Endothelial cell of umbilical vein (primary cell): ENCODE measurements around the gene PDLIM5. TPM values are rescaled to one million over a fixed set of nuclear protein-coding genes. Genes with fewer than 3 reads are reported as not detected.
"Not testable (repeated sequence)": the region's sequence is repeated elsewhere in the genome, so short reads cannot be mapped to it uniquely, and the experiment has no call there.

Experiments
- BruUV-seq: library from RNA; stranded (reverse); fragments of 400-500 nt; replicated peaks from 2 replicates; lab custom pipeline; 2021; lab: Mats Ljungman, UMichigan
- CTCF ChIA-PET: fragments of 300-600, 350-600 bp; sonication (Branson Sonifier 250); formaldehyde crosslinking; loops from one replicate; lab custom pipeline; 2021; ENCODE audit warnings: antibody characterized with exemption, inconsistent platforms; lab: Charles Lee
- POLR2A ChIA-PET: fragments of 300-600, 350-600 bp; sonication (Branson Sonifier 250); formaldehyde crosslinking; loops from one replicate; lab custom pipeline; 2021; ENCODE audit warnings: antibody characterized with exemption, inconsistent platforms; lab: Charles Lee
- DNase-seq: peaks from one replicate; pipeline ENCODE4 v3.0.0-alpha.2; 2011; ENCODE audit warnings: low read depth, low spot score
- FAIRE-seq: peaks from 2 replicates; lab custom pipeline; 2011; peaks lifted over from hg19 to GRCh38; lab: Jason Lieb, UNC
- H2AFZ ChIP-seq: 2 replicates; pipeline ENCODE4 v1.6.0; 2012; ENCODE audit warnings: low read depth, low read length, control low read depth, inconsistent platforms
- H3K27ac ChIP-seq: 2 replicates; pipeline ENCODE4 v1.5.1; 2011; ENCODE audit warnings: low read depth, mild to moderate bottlenecking, control low read depth, low read length, moderate library complexity; ENCODE audit not compliant: insufficient read depth
- H3K27me3 ChIP-seq, 2 experiments: 2 replicates each; pipeline versions ENCODE4 v1.6.0 to v1.6.1; 2011; ENCODE audit warnings: low read length in 2 of 2, mixed read lengths in 1 of 2; ENCODE audit not compliant: control insufficient read depth in 2 of 2, insufficient read depth in 2 of 2
- H3K36me3 ChIP-seq, 2 experiments: 2 replicates in 1 of 2; 3 replicates in 1 of 2; pipeline ENCODE4 v1.5.1; 2011; ENCODE audit warnings: low read length in 2 of 2, mild to moderate bottlenecking in 1 of 2, moderate library complexity in 1 of 2; ENCODE audit not compliant: control insufficient read depth in 2 of 2, insufficient read depth in 2 of 2; ENCODE audit errors: extremely low read depth in 1 of 2
- H3K4me1 ChIP-seq: 3 replicates; pipeline ENCODE4 v1.5.1; 2011; ENCODE audit warnings: mild to moderate bottlenecking, low read length; ENCODE audit not compliant: control insufficient read depth, insufficient read depth; ENCODE audit errors: extremely low read depth
- H3K4me2 ChIP-seq: 2 replicates; pipeline ENCODE4 v1.6.1; 2011; ENCODE audit warnings: low read length, control low read depth, mixed read lengths; ENCODE audit not compliant: insufficient read depth
- H3K4me3 ChIP-seq, 3 experiments: fragments of 200-600 bp in 1 of 3; sonication (generic), shearing (Covaris generic) in 1 of 3; replicated peaks in 1 of 3; 2 replicates each; pipeline ENCODE4 v1.5.1; 2011 to 2016; ENCODE audit warnings: control low read depth in 3 of 3, low read length in 3 of 3, mild to moderate bottlenecking in 2 of 3, inconsistent platforms in 1 of 3, low read depth in 1 of 3, moderate library complexity in 1 of 3; ENCODE audit not compliant: insufficient read depth in 1 of 3
- H3K79me2 ChIP-seq: 2 replicates; pipeline ENCODE4 v1.6.0; 2012; ENCODE audit warnings: low read length, inconsistent platforms; ENCODE audit not compliant: control insufficient read depth, insufficient read depth
- H3K9ac ChIP-seq: replicated peaks from 2 replicates; pipeline ENCODE3; 2011; ENCODE audit warnings: low read length, control low read depth; ENCODE audit not compliant: insufficient read depth; ENCODE audit errors: extremely low read depth
- H3K9me1 ChIP-seq: replicated peaks from 3 replicates; pipeline ENCODE4 v1.6.0; 2011; ENCODE audit warnings: mild to moderate bottlenecking, low read length; ENCODE audit not compliant: control insufficient read depth, insufficient read depth; ENCODE audit errors: extremely low read depth
- H3K9me3 ChIP-seq: replicated peaks from 2 replicates; pipeline ENCODE4 v1.5.1; 2012; ENCODE audit warnings: low read length, inconsistent platforms; ENCODE audit not compliant: control insufficient read depth, insufficient read depth
- H4K20me1 ChIP-seq: replicated peaks from 2 replicates; pipeline ENCODE3; 2011; ENCODE audit warnings: mild to moderate bottlenecking, low read length; ENCODE audit not compliant: control insufficient read depth, insufficient read depth; ENCODE audit errors: extremely low read depth
- EZH2 ChIP-seq: IDR thresholded peaks from 2 replicates; pipeline ENCODE4 v1.6.1; 2012; ENCODE audit warnings: borderline replicate concordance, low read depth, mild to moderate bottlenecking, moderate library complexity, low read length, inconsistent platforms; ENCODE audit not compliant: severe bottlenecking
- GATA2 ChIP-seq: IDR thresholded peaks from 2 replicates; pipeline ENCODE4 v1.7.0; 2011; ENCODE audit warnings: low read depth, mild to moderate bottlenecking, moderate library complexity, mixed read lengths, low read length; ENCODE audit not compliant: insufficient read length, insufficient read depth
- MYC ChIP-seq: IDR thresholded peaks from one replicate; pipeline ENCODE4 v1.6.1; 2011; ENCODE audit warnings: mild to moderate bottlenecking, low read depth, low read length
- dilution Hi-C: fragments of 300-500 bp; cut with MboI; formaldehyde crosslinking; loops from one replicate; pipeline ENCODE4 v1.15.0; 2019; ENCODE audit warnings: low sequenced_read_pairs; ENCODE audit not compliant: extremely low pct_ligation_motif_present
- intact Hi-C: fragments of 100-400 bp; cut with micrococcal nuclease; formaldehyde crosslinking; loops from one replicate; pipeline ENCODE4 v1.10.0; 2022
- polyA plus RNA-seq, 4 experiments: library from polyadenylated mRNA; depleted of rRNA in 3 of 4; stranded (reverse) in 3 of 4; unstranded in 1 of 4; fragments of >200 nt; gene quantifications; 2 replicates each; pipeline versions ENCODE4 v1.2.1 to v1.2.3, GENCODE V29; 2011 to 2012; ENCODE audit warnings: missing spikeins in 1 of 4
- total RNA-seq: library from RNA; stranded (reverse); gene quantifications from 2 replicates; pipeline ENCODE4 v1.2.3, GENCODE V29; 2021
- TF ChIP-seq, protein P1 (sequence below): IDR thresholded peaks from 2 replicates; pipeline ENCODE4 v1.6.1; 2011; ENCODE audit not compliant: insufficient read depth, insufficient read length

The PDLIM5 gene
- total and polyA plus RNA-seq, 2 donors (not counting 3 experiments of a cell fraction or from before 2014, with no cell fraction given), result 243 to 310 TPM

DNA sequence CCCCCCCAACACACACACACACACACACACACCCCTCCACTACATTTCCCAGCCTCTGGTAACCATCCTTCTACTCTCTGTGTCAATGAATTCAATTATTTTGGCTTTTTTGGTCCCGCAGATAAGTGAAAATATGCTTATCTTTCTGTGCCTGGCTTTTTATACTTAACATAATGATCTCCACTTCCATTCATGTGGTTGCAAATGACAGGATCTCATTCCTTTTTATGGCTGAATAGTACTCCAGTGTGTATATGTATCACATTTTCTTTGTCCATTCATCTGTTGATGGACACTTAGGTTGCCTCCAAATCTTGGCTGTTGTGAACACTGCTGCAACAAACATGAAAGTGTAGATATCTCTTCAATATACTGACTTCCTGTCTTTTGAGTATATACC, 59.8 kb downstream of the PDLIM5 start:
- H3K9me1 ChIP-seq, result no peaks in the 10 kb centered on the region
- no peaks in the 10 kb centered on the region for H3K36me3 ChIP-seq
- no peak overlapping the region for H3K4me2 ChIP-seq
- TF ChIP-seq EZH2, result no peak
- TF ChIP-seq, protein P1, sequence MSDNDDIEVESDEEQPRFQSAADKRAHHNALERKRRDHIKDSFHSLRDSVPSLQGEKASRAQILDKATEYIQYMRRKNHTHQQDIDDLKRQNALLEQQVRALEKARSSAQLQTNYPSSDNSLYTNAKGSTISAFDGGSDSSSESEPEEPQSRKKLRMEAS, result no peak
- no peak for TF ChIP-seq MYC
- no peak for TF ChIP-seq GATA2
- dilution Hi-C loops, result no loop called here
- no peak overlapping the region for H3K27ac ChIP-seq
- BruUV-seq, result no TSS peak
- H3K9ac ChIP-seq, result no peak overlapping the region
- no peaks in the 10 kb centered on the region for H4K20me1 ChIP-seq
- no peak overlapping the region for H3K4me3 ChIP-seq
- FAIRE-seq (no peak), DNase-seq (no peak)
- intact Hi-C loops, result no loop called here
- ChIA-PET CTCF (no interaction called here), POLR2A (no interaction called here)
- H3K27me3 ChIP-seq, result no peaks in the 10 kb centered on the region
- peaks cover 25% of the 10 kb centered on the region for H3K4me1 ChIP-seq
- H2AFZ ChIP-seq, result no peak overlapping the region
- H3K9me3 ChIP-seq, result no peaks in the 10 kb centered on the region
- H3K79me2 ChIP-seq, result peaks cover 98% of the 10 kb centered on the region

DNA sequence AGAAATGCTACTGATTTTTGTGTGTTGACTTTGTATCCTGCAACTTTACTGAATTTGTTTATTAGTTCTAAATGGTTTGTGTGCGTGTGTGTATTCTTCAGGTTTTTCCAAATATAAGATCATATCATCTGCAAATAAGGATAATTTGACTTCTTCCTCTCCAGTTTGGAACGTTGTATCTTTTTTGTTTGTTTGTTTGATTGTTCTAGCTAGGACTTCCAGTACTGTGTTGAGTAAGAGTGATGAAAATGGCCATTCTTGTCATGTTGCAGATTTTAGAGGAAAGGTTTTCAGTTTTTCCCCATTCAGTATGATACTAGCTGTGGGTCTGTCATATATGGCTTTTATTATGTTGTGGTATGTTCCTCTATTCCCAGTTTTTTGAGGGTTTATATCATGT, 61.8 kb downstream of the PDLIM5 start:
- H3K4me2 ChIP-seq, H3K27ac ChIP-seq, H3K36me3 ChIP-seq, H4K20me1 ChIP-seq, H2AFZ ChIP-seq, DNase-seq, intact Hi-C loops, H3K27me3 ChIP-seq, H3K9ac ChIP-seq, dilution Hi-C loops, H3K9me3 ChIP-seq, H3K4me3 ChIP-seq, BruUV-seq, FAIRE-seq, CTCF ChIA-PET, POLR2A ChIA-PET, H3K9me1 ChIP-seq: not testable (repeated sequence)
- Histone ChIP-seq H3K4me1 (peaks cover 27% of the 10 kb centered on the region), H3K79me2 (peaks cover 96% of the 10 kb centered on the region)
